Germinal center (tissue), 1 donor: ENCODE data around the gene BCO1.
"Not testable (repeated sequence)": the region's sequence is repeated elsewhere in the genome, so short reads cannot be mapped to it uniquely, and the experiment has no call there.

Experiments
- DNase-seq: peaks from one replicate; pipeline ENCODE4 v3.0.0; 2012; ENCODE audit warnings: mixed read lengths, low spot score

Gene BCO1

GRCh38 chr16:81238296-81239011, at the start of gene BCO1:
TSS of gene BCO1 (plus strand) at chr16:81238689. CDS start at chr16:81238909, 220 bp downstream.
- DNase-seq = no peak

- DNase-seq = no peak
Observed at GRCh38 chr16:81189100-81189664, 49.3 kb upstream of the BCO1 start.

- no peak for DNase-seq
Observed at GRCh38 chr16:81190667-81191066, 47.8 kb upstream of the BCO1 start.

- DNase-seq = no peak
Observed at GRCh38 chr16:81195885-81196534, 42.5 kb upstream of the BCO1 start.

GRCh38 chr16:81198635-81199034, 39.9 kb upstream of the BCO1 start:
- no peak for DNase-seq

GRCh38 chr16:81201267-81201666, 37.2 kb upstream of the BCO1 start:
- DNase-seq = no peak

GRCh38 chr16:81204798-81205680, 33.5 kb upstream of the BCO1 start:
- peak; percentile 51 for DNase-seq

- no peak for DNase-seq
Observed at GRCh38 chr16:81207076-81207475, 31.4 kb upstream of the BCO1 start.

GRCh38 chr16:81210807-81211206, 27.7 kb upstream of the BCO1 start:
- DNase-seq = no peak

GRCh38 chr16:81212830-81213465, 25.5 kb upstream of the BCO1 start:
- no peak for DNase-seq

- DNase-seq = no peak
Observed at GRCh38 chr16:81214745-81215166, 23.7 kb upstream of the BCO1 start.

GRCh38 chr16:81216114-81216513, 22.4 kb upstream of the BCO1 start:
- DNase-seq = no peak

- no peak for DNase-seq
Observed at GRCh38 chr16:81216706-81217105, 21.8 kb upstream of the BCO1 start.

- no peak for DNase-seq
Observed at GRCh38 chr16:81219151-81219550, 19.3 kb upstream of the BCO1 start.

GRCh38 chr16:81220349-81220748, 18.1 kb upstream of the BCO1 start:
- DNase-seq = no peak

GRCh38 chr16:81221731-81222130, 16.8 kb upstream of the BCO1 start:
- no peak for DNase-seq

- no peak for DNase-seq
Observed at GRCh38 chr16:81224824-81225223, 13.7 kb upstream of the BCO1 start.

- not testable (repeated sequence) for DNase-seq
Observed at GRCh38 chr16:81225697-81226096, 12.8 kb upstream of the BCO1 start.

- DNase-seq = no peak
Observed at GRCh38 chr16:81227785-81228184, 10.7 kb upstream of the BCO1 start.

GRCh38 chr16:81229811-81230210, 8.7 kb upstream of the BCO1 start:
- no peak for DNase-seq

GRCh38 chr16:81231014-81231413, 7.5 kb upstream of the BCO1 start:
- DNase-seq = peak; percentile 29
